Fibroblast of lung (primary cell): ENCODE measurements around the gene DNAJC10. TPM values are rescaled to one million over a fixed set of nuclear protein-coding genes. Genes with fewer than 3 reads are reported as not detected.

Experiments
- DNase-seq, 2 donors: peaks; one replicate each; pipeline versions ENCODE4 v3.0.0 to v3.0.0-alpha.2; 2010; ENCODE audit warnings: low read depth in 2 of 2
- H2AFZ ChIP-seq: 2 replicates; pipeline ENCODE4 v1.5.1; 2012; ENCODE audit warnings: low read length, control low read depth, inconsistent platforms
- H3K27ac ChIP-seq: 2 replicates; pipeline ENCODE4 v1.5.1; 2011; ENCODE audit warnings: low read length, control low read depth; ENCODE audit not compliant: insufficient read depth
- H3K27me3 ChIP-seq: 2 replicates; pipeline ENCODE4 v1.5.1; 2011; ENCODE audit warnings: mild to moderate bottlenecking, low read length; ENCODE audit not compliant: control insufficient read depth, insufficient read depth
- H3K36me3 ChIP-seq: 2 replicates; pipeline ENCODE4 v1.5.1; 2011; ENCODE audit warnings: low read length; ENCODE audit not compliant: control insufficient read depth, insufficient read depth
- H3K4me1 ChIP-seq: 2 replicates; pipeline ENCODE4 v1.5.1; 2011; ENCODE audit warnings: low read length; ENCODE audit not compliant: control insufficient read depth, insufficient read depth; ENCODE audit errors: extremely low read depth
- H3K4me2 ChIP-seq: 2 replicates; pipeline ENCODE4 v1.5.1; 2011; ENCODE audit warnings: low read length, control low read depth; ENCODE audit not compliant: insufficient read depth; ENCODE audit errors: extremely low read depth
- H3K4me3 ChIP-seq, 4 experiments: fragments of 200-600 bp in 1 of 4; sonication (generic) in 1 of 4; replicated peaks in 1 of 4; 2 replicates each; pipeline ENCODE4 v1.5.1; 2011 to 2016; ENCODE audit warnings: low read length in 4 of 4, low read depth in 3 of 4, mild to moderate bottlenecking in 3 of 4, control low read depth in 2 of 4, inconsistent platforms in 1 of 4, mixed read lengths in 1 of 4; ENCODE audit not compliant: insufficient read depth in 1 of 4; ENCODE audit errors: control extremely low read depth in 1 of 4
- H3K79me2 ChIP-seq: 2 replicates; pipeline ENCODE4 v1.5.1; 2012; ENCODE audit warnings: mild to moderate bottlenecking, low read length, inconsistent platforms; ENCODE audit not compliant: control insufficient read depth, insufficient read depth
- H3K9ac ChIP-seq: 2 replicates; pipeline ENCODE4 v1.5.1; 2011; ENCODE audit warnings: mild to moderate bottlenecking, low read length, control low read depth; ENCODE audit not compliant: insufficient read depth
- H3K9me3 ChIP-seq: 2 replicates; pipeline ENCODE4 v1.5.1; 2012; ENCODE audit warnings: low read depth, low read length; ENCODE audit not compliant: control insufficient read depth, insufficient read depth
- H4K20me1 ChIP-seq: 2 replicates; pipeline ENCODE4 v1.5.1; 2011; ENCODE audit warnings: low read length; ENCODE audit not compliant: control insufficient read depth, insufficient read depth; ENCODE audit errors: extremely low read depth
- EZH2 ChIP-seq: IDR thresholded peaks from 2 replicates; pipeline ENCODE4 v1.5.1; 2012; ENCODE audit warnings: low read length, control low read depth, mild to moderate bottlenecking; ENCODE audit errors: missing control alignments
- polyA plus RNA-seq, 2 donors: library from polyadenylated mRNA; depleted of rRNA in 1 of 2; stranded (reverse) in 1 of 2; unstranded in 1 of 2; fragments of >200 nt; gene quantifications; 2 replicates each; pipeline ENCODE4 v1.2.1, GENCODE V29; 2011 to 2012; ENCODE audit warnings: missing spikeins in 1 of 2
- total RNA-seq: library from RNA; depleted of rRNA; stranded (reverse); fragments of >200 nt; gene quantifications from 2 replicates; pipeline ENCODE4 v1.2.1, GENCODE V29; 2014
- TF ChIP-seq, protein P1 (sequence below), 2 donors: IDR thresholded peaks in 1 of 2; conservative IDR thresholded peaks in 1 of 2; 1 replicate in 1 of 2; 2 replicates in 1 of 2; pipeline ENCODE4 v1.5.1; 2011 to 2012; ENCODE audit warnings: low read length in 2 of 2, control low read depth in 1 of 2, inconsistent platforms in 1 of 2, low read depth in 1 of 2, mild to moderate bottlenecking in 1 of 2

The DNAJC10 gene
- total and polyA plus RNA-seq, 2 donors (not counting 1 experiment from before 2014, with no cell fraction given), result 86.7 to 102 TPM

DNA sequence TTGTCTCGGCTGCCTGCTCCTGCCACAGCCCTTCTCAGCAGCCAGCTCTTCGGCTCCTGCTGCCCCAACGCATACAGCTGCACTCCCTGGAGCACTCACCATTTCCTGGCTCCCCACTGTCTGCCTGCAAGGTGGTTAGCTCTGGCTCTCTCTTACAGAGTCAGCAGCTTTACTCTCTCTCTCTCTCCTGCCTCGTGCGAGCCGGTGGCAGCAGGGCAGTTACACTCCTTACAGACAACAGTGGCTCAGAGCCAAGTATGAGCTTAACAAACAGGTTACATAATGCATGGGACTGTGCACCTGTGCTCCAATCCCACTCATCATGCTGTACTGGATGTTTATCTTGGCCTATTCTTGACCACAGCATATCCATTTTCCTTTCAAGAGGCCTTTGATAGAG lies 47.4 kb upstream of the DNAJC10 start:
- TF ChIP-seq EZH2, result no peak
- TF ChIP-seq, protein P1, sequence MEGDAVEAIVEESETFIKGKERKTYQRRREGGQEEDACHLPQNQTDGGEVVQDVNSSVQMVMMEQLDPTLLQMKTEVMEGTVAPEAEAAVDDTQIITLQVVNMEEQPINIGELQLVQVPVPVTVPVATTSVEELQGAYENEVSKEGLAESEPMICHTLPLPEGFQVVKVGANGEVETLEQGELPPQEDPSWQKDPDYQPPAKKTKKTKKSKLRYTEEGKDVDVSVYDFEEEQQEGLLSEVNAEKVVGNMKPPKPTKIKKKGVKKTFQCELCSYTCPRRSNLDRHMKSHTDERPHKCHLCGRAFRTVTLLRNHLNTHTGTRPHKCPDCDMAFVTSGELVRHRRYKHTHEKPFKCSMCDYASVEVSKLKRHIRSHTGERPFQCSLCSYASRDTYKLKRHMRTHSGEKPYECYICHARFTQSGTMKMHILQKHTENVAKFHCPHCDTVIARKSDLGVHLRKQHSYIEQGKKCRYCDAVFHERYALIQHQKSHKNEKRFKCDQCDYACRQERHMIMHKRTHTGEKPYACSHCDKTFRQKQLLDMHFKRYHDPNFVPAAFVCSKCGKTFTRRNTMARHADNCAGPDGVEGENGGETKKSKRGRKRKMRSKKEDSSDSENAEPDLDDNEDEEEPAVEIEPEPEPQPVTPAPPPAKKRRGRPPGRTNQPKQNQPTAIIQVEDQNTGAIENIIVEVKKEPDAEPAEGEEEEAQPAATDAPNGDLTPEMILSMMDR (conservative IDR thresholded peaks at IDR 0.05 in 1 of 2, IDR thresholded peaks at IDR 0.05 in 1 of 2; ENCODE audit: low read depth in 1 of 2, low read length in 2 of 2), result no peak
- peak in 1 of 2 donors; percentile 87 for DNase-seq

DNA sequence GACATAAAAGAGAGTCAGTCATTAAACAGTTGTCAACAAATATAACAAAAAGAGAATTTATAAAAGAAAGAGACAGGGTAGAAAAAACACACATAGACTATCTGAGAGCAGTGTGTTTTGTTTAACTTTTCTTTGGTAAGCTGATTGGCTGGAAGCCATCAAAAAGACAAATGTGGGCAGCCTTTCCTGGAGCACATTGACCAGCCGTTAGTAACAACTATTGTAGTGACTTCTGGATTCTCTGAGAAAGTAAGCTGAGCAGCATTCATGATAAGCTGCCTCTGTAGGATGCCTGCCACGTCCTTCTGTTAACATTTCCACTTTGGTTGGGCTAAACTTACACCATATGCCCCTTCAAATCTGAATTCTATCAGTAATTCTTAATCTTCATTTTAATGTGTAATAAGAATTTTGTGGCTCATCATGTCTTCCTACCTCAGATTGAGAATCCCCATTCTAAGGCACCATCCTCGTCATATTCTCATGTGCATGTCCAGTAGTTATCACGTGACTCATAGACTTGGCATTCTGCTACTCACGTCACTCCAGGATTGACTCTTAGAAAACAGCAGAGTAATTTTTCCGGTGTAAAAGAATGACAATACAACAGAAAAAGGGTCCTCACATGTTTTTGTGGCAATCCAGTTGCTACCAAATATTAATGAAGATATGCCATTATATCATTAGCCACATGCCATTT lies 43.4 kb upstream of the DNAJC10 start:
- Histone ChIP-seq H3K4me2 (no peak overlapping the region), H3K36me3 (no peaks in the 10 kb centered on the region)

More for the DNA sequence above, 47.4 kb upstream of the DNAJC10 start:
- H3K4me3 ChIP-seq, result no peak overlapping the region
- H3K9me3 ChIP-seq, result no peaks in the 10 kb centered on the region
- H3K79me2 ChIP-seq, result no peaks in the 10 kb centered on the region
- H3K27me3 ChIP-seq, result no peaks in the 10 kb centered on the region
- H3K27ac ChIP-seq, result no peak overlapping the region
- H3K36me3 ChIP-seq, result no peaks in the 10 kb centered on the region
- no peaks in the 10 kb centered on the region for H4K20me1 ChIP-seq
- H3K4me1 ChIP-seq, result no peaks in the 10 kb centered on the region
- H2AFZ ChIP-seq, result no peak overlapping the region
- no peak overlapping the region for H3K9ac ChIP-seq
- no peak overlapping the region for H3K4me2 ChIP-seq

DNA sequence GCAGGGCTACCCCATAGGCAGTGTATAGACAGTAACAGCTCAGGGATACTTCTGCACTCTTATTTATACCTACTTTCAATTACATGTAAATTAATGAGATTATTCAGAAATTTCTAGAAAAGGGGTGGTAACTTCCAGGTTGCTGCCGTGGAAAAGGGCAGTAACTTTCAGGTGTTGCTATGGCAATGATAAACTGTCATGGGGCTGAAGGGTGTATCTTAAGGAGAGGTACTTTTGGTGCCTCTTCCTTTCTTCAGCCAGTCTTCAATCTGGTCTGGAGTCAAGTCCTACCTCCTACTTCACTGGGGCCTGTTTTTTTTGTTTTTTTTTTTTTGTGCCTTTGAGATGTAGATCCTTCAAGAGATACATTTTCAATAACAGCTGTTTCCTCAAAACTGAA lies 35.2 kb upstream of the DNAJC10 start:
- Histone ChIP-seq H4K20me1 (no peaks in the 10 kb centered on the region), H3K79me2 (no peaks in the 10 kb centered on the region), H3K9me3 (no peaks in the 10 kb centered on the region), H3K27me3 (no peaks in the 10 kb centered on the region), H3K4me2 (no peak overlapping the region), H3K27ac (no peak overlapping the region), H2AFZ (no peak overlapping the region), H3K36me3 (no peaks in the 10 kb centered on the region), H3K4me3 (no peak overlapping the region), H3K9ac (no peak overlapping the region), H3K4me1 (no peaks in the 10 kb centered on the region)
- TF ChIP-seq, protein P1 (conservative IDR thresholded peaks at IDR 0.05 in 1 of 2, IDR thresholded peaks at IDR 0.05 in 1 of 2; ENCODE audit: low read depth in 1 of 2, low read length in 2 of 2), result no peak
- TF ChIP-seq EZH2, result no peak
- no peak for DNase-seq

More for the DNA sequence above, 43.4 kb upstream of the DNAJC10 start:
- peak; percentile 61 to 83 for DNase-seq
- no peaks in the 10 kb centered on the region for H3K27me3 ChIP-seq
- no peaks in the 10 kb centered on the region for H3K9me3 ChIP-seq
- no peaks in the 10 kb centered on the region for H3K79me2 ChIP-seq
- H3K4me3 ChIP-seq, result no peak overlapping the region
- H2AFZ ChIP-seq, result peak overlapping the region; percentile 29
- H3K9ac ChIP-seq, result no peak overlapping the region
- no peaks in the 10 kb centered on the region for H3K4me1 ChIP-seq
- TF ChIP-seq, protein P1 (conservative IDR thresholded peaks at IDR 0.05 in 1 of 2, IDR thresholded peaks at IDR 0.05 in 1 of 2; ENCODE audit: low read depth in 1 of 2, low read length in 2 of 2), result no peak
- no peak for TF ChIP-seq EZH2
- H3K27ac ChIP-seq, result no peak overlapping the region
- no peaks in the 10 kb centered on the region for H4K20me1 ChIP-seq
